Liver (tissue), 9 donors: ENCODE measurements around the gene KXD1. TPM values are rescaled to one million over a fixed set of nuclear protein-coding genes. Genes with fewer than 3 reads are reported as not detected.
"Not testable (repeated sequence)": the region's sequence is repeated elsewhere in the genome, so short reads cannot be mapped to it uniquely, and the experiment has no call there.

Source experiments
- DNase-seq: peaks from one replicate; pipeline ENCODE4 v3.0.0-alpha.2; 2017; ENCODE audit warnings: low spot score
- H3K27ac ChIP-seq, 2 donors: one replicate each; pipeline ENCODE4 v1.7.0; 2013; ENCODE audit warnings: inconsistent platforms in 2 of 2, low read length in 2 of 2, control low read depth in 1 of 2, low read depth in 1 of 2, mild to moderate bottlenecking in 1 of 2
- H3K27me3 ChIP-seq, 4 donors: one replicate each; pipeline versions ENCODE4 v1.6.1 to v1.7.0; 2013; ENCODE audit warnings: low read length in 3 of 4, inconsistent platforms in 1 of 4, mild to moderate bottlenecking in 1 of 4, moderate library complexity in 1 of 4; ENCODE audit not compliant: control insufficient read depth in 4 of 4, insufficient read depth in 4 of 4
- H3K36me3 ChIP-seq, 4 donors: one replicate each; pipeline versions ENCODE4 v1.6.1 to v1.7.0; 2013; ENCODE audit warnings: low read length in 3 of 4, mild to moderate bottlenecking in 3 of 4, low read depth in 1 of 4, moderate library complexity in 1 of 4; ENCODE audit not compliant: control insufficient read depth in 4 of 4, insufficient read depth in 3 of 4
- H3K4me1 ChIP-seq, 4 donors: one replicate each; pipeline versions ENCODE4 v1.6.1 to v1.7.0; 2013; ENCODE audit warnings: low read length in 3 of 4, mild to moderate bottlenecking in 3 of 4, moderate library complexity in 1 of 4; ENCODE audit not compliant: control insufficient read depth in 4 of 4, insufficient read depth in 4 of 4
- H3K4me3 ChIP-seq, 3 donors: one replicate each; pipeline versions ENCODE4 v1.6.1 to v1.7.0; 2013; ENCODE audit warnings: low read length in 3 of 3, control low read depth in 1 of 3, low read depth in 1 of 3, mild to moderate bottlenecking in 1 of 3
- H3K9ac ChIP-seq, 2 donors: one replicate each; pipeline ENCODE4 v1.7.0; 2013; ENCODE audit warnings: low read length in 2 of 2, mild to moderate bottlenecking in 2 of 2, moderate library complexity in 2 of 2, control low read depth in 1 of 2, low read depth in 1 of 2
- H3K9me3 ChIP-seq, 4 donors: one replicate each; pipeline versions ENCODE4 v1.6.1 to v1.7.0; 2013; ENCODE audit warnings: low read length in 3 of 4; ENCODE audit not compliant: control insufficient read depth in 4 of 4
- EGR1 ChIP-seq, 2 donors: IDR thresholded peaks; 2 replicates each; pipeline ENCODE4 v1.6.1; 2016 to 2018; ENCODE audit warnings: antibody characterized with exemption in 2 of 2, low read depth in 2 of 2
- FOXA1 ChIP-seq: IDR thresholded peaks from 2 replicates; pipeline ENCODE4 v1.6.1; 2016; ENCODE audit warnings: antibody characterized with exemption
- FOXA2 ChIP-seq: IDR thresholded peaks from 2 replicates; pipeline ENCODE4 v1.6.1; 2016; ENCODE audit warnings: antibody characterized with exemption
- GABPA ChIP-seq, 2 donors: IDR thresholded peaks in 1 of 2; conservative IDR thresholded peaks in 1 of 2; 2 replicates each; pipeline ENCODE4 v1.6.1; 2016; ENCODE audit warnings: antibody characterized with exemption in 2 of 2, mild to moderate bottlenecking in 1 of 2, moderate library complexity in 1 of 2
- HNF4G ChIP-seq: IDR thresholded peaks from 2 replicates; pipeline ENCODE4 v1.6.1; 2016; ENCODE audit warnings: antibody characterized with exemption
- JUND ChIP-seq, 2 donors: IDR thresholded peaks; 2 replicates each; pipeline ENCODE4 v1.6.1; 2016; ENCODE audit warnings: antibody characterized with exemption in 2 of 2
- RAD21 ChIP-seq, 2 donors: IDR thresholded peaks; 2 replicates each; pipeline ENCODE4 v1.6.1; 2016; ENCODE audit warnings: antibody characterized with exemption in 2 of 2, mild to moderate bottlenecking in 2 of 2
- RXRA ChIP-seq, 2 donors: IDR thresholded peaks; 2 replicates each; pipeline ENCODE4 v1.6.1; 2017 to 2018; ENCODE audit warnings: antibody characterized with exemption in 2 of 2, mild to moderate bottlenecking in 1 of 2
- SP1 ChIP-seq: IDR thresholded peaks from 2 replicates; pipeline ENCODE4 v1.6.1; 2018; ENCODE audit warnings: antibody characterized with exemption, mild to moderate bottlenecking
- TAF1 ChIP-seq: conservative IDR thresholded peaks from 2 replicates; pipeline ENCODE4 v1.6.1; 2016; ENCODE audit warnings: antibody characterized with exemption, mild to moderate bottlenecking
- YY1 ChIP-seq: IDR thresholded peaks from 2 replicates; pipeline ENCODE4 v1.6.1; 2016; ENCODE audit warnings: antibody characterized with exemption, mild to moderate bottlenecking
- WGBS: extraction: QIAGEN DNeasy Blood & Tissue Kit; methylation state at CpG from one replicate; pipeline ENCODE4 v1.1.7; 2013; 5-methylcytosine and 5-hydroxymethylcytosine counted together
- polyA plus RNA-seq, 2 donors: library from polyadenylated mRNA; stranded (reverse) in 1 of 2; unstranded in 1 of 2; fragments of 200-250 nt in 1 of 2; fragments of >200 nt in 1 of 2; fragmentation: Nextera tagmentation in 1 of 2; extraction: Ambion mirVana in 1 of 2; gene quantifications; one replicate each; pipeline versions ENCODE4 v1.2.1 to v1.2.3, GENCODE V29; 2013 to 2015
- total RNA-seq, 2 donors: library from RNA; depleted of rRNA; stranded (reverse); fragments of >200 nt; gene quantifications; one replicate each; pipeline ENCODE4 v1.2.3, GENCODE V29; 2014
- TF ChIP-seq, protein P1 (sequence below): IDR thresholded peaks from 2 replicates; pipeline ENCODE4 v1.6.1; 2016; ENCODE audit warnings: antibody characterized with exemption
- TF ChIP-seq, protein P2 (sequence below): IDR thresholded peaks from 2 replicates; pipeline ENCODE4 v1.6.1; 2016; ENCODE audit warnings: antibody characterized with exemption, mild to moderate bottlenecking
- TF ChIP-seq, protein P3 (sequence below): IDR thresholded peaks from 2 replicates; pipeline ENCODE4 v1.6.1; 2016; ENCODE audit warnings: antibody characterized with exemption
- TF ChIP-seq, protein P4 (sequence below): fragments of 150-350 bp; IDR thresholded peaks from 2 replicates; pipeline ENCODE4 v1.5.1; 2017; ENCODE audit warnings: improper control_type of control experiment, low read depth, low read length; ENCODE audit not compliant: missing input control
- donor health status: healthy.
- donor health status: healthy.
- donor health status: healthy.
- donor health status: healthy.
- donor health status: healthy.

KXD1 gene
- total and polyA plus RNA-seq, 4 donors = 31.8 to 53.6 (median 43.4) TPM

DNA sequence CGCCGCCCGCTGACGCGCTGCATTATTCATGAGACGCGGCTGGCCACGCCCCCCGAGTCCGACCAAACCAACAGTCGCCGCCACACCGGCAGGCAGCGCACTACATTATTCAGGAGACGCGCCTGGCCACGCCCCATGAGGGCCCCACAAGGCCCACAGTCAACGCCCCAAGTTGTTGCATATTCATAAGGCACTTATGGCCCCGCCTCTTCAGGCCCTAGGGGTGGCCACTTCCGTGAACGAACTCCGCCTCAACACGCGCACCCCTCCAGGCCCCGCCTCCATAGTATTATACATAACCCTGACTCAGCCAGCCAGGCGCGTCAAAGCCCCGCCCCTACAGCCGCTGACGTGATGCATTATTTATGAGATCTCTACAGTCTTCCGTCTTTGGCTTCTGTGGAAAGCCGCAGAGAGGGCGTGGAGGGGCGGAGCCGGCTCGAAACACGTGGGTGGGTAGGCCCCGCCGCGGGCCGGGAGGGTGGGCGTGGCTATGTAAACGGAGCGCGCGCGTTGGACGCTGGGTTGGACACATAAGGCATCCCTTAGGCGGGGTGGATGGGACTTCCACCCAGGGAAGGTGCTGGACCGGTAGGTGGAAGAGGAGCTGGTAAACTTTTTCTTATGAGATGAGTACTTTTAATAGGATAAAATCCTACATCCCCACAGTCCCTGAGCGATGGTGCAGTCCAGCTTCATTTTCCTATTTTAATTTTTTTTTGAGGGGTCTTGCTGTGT, 35.4 kb upstream of the KXD1 start (continued):
- TF ChIP-seq, protein P1, sequence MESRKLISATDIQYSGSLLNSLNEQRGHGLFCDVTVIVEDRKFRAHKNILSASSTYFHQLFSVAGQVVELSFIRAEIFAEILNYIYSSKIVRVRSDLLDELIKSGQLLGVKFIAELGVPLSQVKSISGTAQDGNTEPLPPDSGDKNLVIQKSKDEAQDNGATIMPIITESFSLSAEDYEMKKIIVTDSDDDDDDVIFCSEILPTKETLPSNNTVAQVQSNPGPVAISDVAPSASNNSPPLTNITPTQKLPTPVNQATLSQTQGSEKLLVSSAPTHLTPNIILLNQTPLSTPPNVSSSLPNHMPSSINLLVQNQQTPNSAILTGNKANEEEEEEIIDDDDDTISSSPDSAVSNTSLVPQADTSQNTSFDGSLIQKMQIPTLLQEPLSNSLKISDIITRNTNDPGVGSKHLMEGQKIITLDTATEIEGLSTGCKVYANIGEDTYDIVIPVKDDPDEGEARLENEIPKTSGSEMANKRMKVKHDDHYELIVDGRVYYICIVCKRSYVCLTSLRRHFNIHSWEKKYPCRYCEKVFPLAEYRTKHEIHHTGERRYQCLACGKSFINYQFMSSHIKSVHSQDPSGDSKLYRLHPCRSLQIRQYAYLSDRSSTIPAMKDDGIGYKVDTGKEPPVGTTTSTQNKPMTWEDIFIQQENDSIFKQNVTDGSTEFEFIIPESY = peak; percentile 79
- TF ChIP-seq HNF4G = no peak
- TF ChIP-seq, protein P2, sequence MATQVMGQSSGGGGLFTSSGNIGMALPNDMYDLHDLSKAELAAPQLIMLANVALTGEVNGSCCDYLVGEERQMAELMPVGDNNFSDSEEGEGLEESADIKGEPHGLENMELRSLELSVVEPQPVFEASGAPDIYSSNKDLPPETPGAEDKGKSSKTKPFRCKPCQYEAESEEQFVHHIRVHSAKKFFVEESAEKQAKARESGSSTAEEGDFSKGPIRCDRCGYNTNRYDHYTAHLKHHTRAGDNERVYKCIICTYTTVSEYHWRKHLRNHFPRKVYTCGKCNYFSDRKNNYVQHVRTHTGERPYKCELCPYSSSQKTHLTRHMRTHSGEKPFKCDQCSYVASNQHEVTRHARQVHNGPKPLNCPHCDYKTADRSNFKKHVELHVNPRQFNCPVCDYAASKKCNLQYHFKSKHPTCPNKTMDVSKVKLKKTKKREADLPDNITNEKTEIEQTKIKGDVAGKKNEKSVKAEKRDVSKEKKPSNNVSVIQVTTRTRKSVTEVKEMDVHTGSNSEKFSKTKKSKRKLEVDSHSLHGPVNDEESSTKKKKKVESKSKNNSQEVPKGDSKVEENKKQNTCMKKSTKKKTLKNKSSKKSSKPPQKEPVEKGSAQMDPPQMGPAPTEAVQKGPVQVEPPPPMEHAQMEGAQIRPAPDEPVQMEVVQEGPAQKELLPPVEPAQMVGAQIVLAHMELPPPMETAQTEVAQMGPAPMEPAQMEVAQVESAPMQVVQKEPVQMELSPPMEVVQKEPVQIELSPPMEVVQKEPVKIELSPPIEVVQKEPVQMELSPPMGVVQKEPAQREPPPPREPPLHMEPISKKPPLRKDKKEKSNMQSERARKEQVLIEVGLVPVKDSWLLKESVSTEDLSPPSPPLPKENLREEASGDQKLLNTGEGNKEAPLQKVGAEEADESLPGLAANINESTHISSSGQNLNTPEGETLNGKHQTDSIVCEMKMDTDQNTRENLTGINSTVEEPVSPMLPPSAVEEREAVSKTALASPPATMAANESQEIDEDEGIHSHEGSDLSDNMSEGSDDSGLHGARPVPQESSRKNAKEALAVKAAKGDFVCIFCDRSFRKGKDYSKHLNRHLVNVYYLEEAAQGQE = peak; percentile 86

DNA sequence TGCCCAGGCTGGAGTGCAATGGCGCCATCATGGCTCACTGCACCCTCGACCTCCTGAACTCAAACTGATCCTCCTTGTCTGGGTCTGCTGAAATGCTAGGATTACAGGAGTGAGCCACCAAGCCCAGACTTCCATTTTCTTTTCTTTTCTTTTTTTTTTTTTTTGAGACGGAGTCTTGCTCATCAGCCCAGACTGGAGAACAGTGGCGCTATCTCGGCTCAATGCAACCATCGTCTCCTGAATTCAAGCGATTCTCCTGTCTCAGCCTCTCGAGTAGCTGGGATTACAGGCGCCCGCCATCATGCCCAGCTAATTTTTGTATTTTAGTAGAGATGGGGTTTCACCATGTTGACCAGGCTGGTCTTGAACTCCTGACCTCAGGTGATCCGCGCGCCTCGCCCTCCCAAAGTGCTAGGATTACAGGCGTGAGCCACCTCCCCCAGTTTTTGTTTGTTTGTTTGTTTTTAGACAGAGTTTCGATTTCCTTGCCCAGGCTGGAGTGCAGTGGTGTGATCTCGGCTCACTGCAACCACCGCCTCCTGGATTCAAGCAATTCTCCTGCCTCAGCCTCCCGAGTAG, 34.7 kb upstream of the KXD1 start:
- H3K27ac ChIP-seq = peak overlapping the region; percentile 31 to 49
- WGBS = 53% methylated on average over 19 of the region's 19 CpGs
- not testable (repeated sequence) for H3K9me3 ChIP-seq, H3K4me3 ChIP-seq, H3K9ac ChIP-seq, DNase-seq, H3K36me3 ChIP-seq, H3K27me3 ChIP-seq
- peaks cover 3 to 18% (median 7%) of the 10 kb centered on the region in 4 donors for H3K4me1 ChIP-seq

DNA sequence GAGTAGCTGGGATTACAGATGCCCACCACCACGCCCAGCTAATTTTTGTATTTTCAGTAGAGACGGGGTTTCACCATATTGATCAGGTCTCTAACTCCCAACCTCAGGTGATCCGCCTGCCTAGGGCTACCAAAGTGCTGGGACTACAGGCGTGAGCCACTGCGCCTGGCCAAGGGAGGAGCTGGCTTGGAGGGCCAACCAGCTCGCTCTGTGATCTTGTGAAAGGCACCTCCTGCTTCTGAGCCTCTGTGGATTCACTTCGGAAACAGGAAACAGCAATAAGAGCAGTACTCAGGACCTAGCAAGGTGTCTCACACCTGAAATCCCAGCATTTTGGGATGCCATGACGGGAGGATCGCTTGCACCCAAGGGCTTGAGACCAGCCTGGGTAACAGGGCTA, 33.8 kb upstream of the KXD1 start:
- H3K4me1 ChIP-seq = peaks cover 3 to 18% (median 7%) of the 10 kb centered on the region in 4 donors
- no peak overlapping the region for H3K9ac ChIP-seq
- TF ChIP-seq FOXA1 (no peak), GABPA (IDR thresholded peaks at IDR 0.05 in 1 of 2, conservative IDR thresholded peaks at IDR 0.05 in 1 of 2) (no peak), FOXA2 (no peak), JUND (IDR thresholded peaks at IDR 0.05) (no peak), SP1 (no peak), RAD21 (IDR thresholded peaks at IDR 0.05) (no peak), EGR1 (IDR thresholded peaks at IDR 0.05; ENCODE audit: low read depth in 2 of 2) (no peak), HNF4G (no peak), TAF1 (no peak), RXRA (IDR thresholded peaks at IDR 0.05) (no peak), YY1 (no peak)
- TF ChIP-seq, protein P3, sequence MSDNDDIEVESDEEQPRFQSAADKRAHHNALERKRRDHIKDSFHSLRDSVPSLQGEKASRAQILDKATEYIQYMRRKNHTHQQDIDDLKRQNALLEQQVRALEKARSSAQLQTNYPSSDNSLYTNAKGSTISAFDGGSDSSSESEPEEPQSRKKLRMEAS = no peak
- TF ChIP-seq, protein P1 = no peak
- TF ChIP-seq, protein P2 = no peak
- TF ChIP-seq, protein P4, sequence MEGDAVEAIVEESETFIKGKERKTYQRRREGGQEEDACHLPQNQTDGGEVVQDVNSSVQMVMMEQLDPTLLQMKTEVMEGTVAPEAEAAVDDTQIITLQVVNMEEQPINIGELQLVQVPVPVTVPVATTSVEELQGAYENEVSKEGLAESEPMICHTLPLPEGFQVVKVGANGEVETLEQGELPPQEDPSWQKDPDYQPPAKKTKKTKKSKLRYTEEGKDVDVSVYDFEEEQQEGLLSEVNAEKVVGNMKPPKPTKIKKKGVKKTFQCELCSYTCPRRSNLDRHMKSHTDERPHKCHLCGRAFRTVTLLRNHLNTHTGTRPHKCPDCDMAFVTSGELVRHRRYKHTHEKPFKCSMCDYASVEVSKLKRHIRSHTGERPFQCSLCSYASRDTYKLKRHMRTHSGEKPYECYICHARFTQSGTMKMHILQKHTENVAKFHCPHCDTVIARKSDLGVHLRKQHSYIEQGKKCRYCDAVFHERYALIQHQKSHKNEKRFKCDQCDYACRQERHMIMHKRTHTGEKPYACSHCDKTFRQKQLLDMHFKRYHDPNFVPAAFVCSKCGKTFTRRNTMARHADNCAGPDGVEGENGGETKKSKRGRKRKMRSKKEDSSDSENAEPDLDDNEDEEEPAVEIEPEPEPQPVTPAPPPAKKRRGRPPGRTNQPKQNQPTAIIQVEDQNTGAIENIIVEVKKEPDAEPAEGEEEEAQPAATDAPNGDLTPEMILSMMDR = no peak

More for the DNA sequence above, 33.8 kb upstream of the KXD1 start:
- no peaks in the 10 kb centered on the region for H3K9me3 ChIP-seq
- no peaks in the 10 kb centered on the region for H3K27me3 ChIP-seq
- no peaks in the 10 kb centered on the region for H3K36me3 ChIP-seq
- no peak overlapping the region for H3K27ac ChIP-seq
- no peak overlapping the region for H3K4me3 ChIP-seq
- WGBS = 91% methylated on average over 9 of the region's 9 CpGs
- DNase-seq = no peak
